Hematopoietic multipotent progenitor cell treated with erythropoietin and hydrocortisone succinate and interleukin-3 and kit ligand, for 17 days (in vitro differentiated cells): ENCODE results near the gene BCOR.
A peak's percentile ranks its signal among the peaks of the same experiment; 100 is the strongest.

Source experiments
- DNase-seq: peaks from one replicate; pipeline ENCODE4 v3.0.0-alpha.2; 2015; ENCODE audit warnings: low spot score

The BCOR gene

GRCh38 chrX:40098264-40099054, 701 bp upstream of the BCOR start:
- DNase-seq = no peak

- no peak for DNase-seq
These were observed 636 bp downstream of the BCOR start for GRCh38 chrX:40097141-40097503.

GRCh38 chrX:40096395-40097091, 1.2 kb downstream of the BCOR start:
- peak; percentile 20 for DNase-seq

- peak; percentile 11 for DNase-seq
These were observed 2.0 kb downstream of the BCOR start for GRCh38 chrX:40095583-40096394.

GRCh38 chrX:40094900-40095582, 2.7 kb downstream of the BCOR start:
- DNase-seq = peak; percentile 12

- peak; percentile 56 for DNase-seq
These were observed 3.5 kb downstream of the BCOR start for GRCh38 chrX:40094041-40094899.

- no peak for DNase-seq
These were observed 4.2 kb downstream of the BCOR start for GRCh38 chrX:40093586-40093985.

- DNase-seq = no peak
These were observed 4.8 kb downstream of the BCOR start for GRCh38 chrX:40092808-40093435.

GRCh38 chrX:40091691-40092421, 5.9 kb downstream of the BCOR start:
- DNase-seq = no peak

GRCh38 chrX:40090961-40091360, 6.8 kb downstream of the BCOR start:
- DNase-seq = no peak

GRCh38 chrX:40090050-40090804, 7.5 kb downstream of the BCOR start:
- peak; percentile 6 for DNase-seq

- DNase-seq = no peak
These were observed 8.8 kb downstream of the BCOR start for GRCh38 chrX:40088803-40089540.

- DNase-seq = no peak
These were observed 9.5 kb downstream of the BCOR start for GRCh38 chrX:40088299-40088625.

GRCh38 chrX:40087425-40088298, 10.1 kb downstream of the BCOR start:
- no peak for DNase-seq

- DNase-seq = no peak
These were observed 11.0 kb downstream of the BCOR start for GRCh38 chrX:40086569-40087335.

GRCh38 chrX:40085714-40086113, 12.0 kb downstream of the BCOR start:
- no peak for DNase-seq

- no peak for DNase-seq
These were observed 12.6 kb downstream of the BCOR start for GRCh38 chrX:40085102-40085551.
